GM12878 (cell line): ENCODE data around the gene DMAP1. TPM values are rescaled to one million over a fixed set of nuclear protein-coding genes. Genes with fewer than 3 reads are reported as not detected.

ENCODE experiments used
- ATAC-seq: fragments of 200-7000 bp; cut with Tn5 transposase; 3 replicates; pipeline ENCODE4 v1.9.1; 2020; ENCODE audit warnings: mild to moderate bottlenecking, moderate library complexity
- BruUV-seq: library from RNA; stranded (reverse); fragments of 400-500 nt; replicated peaks from 2 replicates; lab custom pipeline; 2021; lab: Mats Ljungman, UMichigan
- CTCF ChIA-PET: fragments of 300-600 bp; sonication (Branson Sonifier 250); formaldehyde crosslinking; extraction: SDS; loops from one replicate; lab custom pipeline; 2021; ENCODE audit warnings: inconsistent platforms; lab: Yijun Ruan, JAX
- POLR2A ChIA-PET: fragments of 350-600 bp; formaldehyde crosslinking; extraction: SDS; loops from one replicate; lab custom pipeline; 2021; ENCODE audit warnings: inconsistent platforms; lab: Charles Lee
- RAD21 ChIA-PET: fragments of 300-600 bp; sonication (Branson Sonifier 250); formaldehyde crosslinking; loops from one replicate; lab custom pipeline; 2023; ENCODE audit warnings: antibody characterized with exemption; ENCODE audit not compliant: unreplicated experiment; lab: Charles Lee
- SMC1A ChIA-PET: fragments of 300-600 bp; sonication (Branson Sonifier 250); formaldehyde crosslinking; loops from one replicate; lab custom pipeline; 2023; ENCODE audit not compliant: unreplicated experiment, uncharacterized antibody; lab: Charles Lee
- DNase-seq: peaks from one replicate; pipeline ENCODE4 v3.0.0-alpha.2; 2011; ENCODE audit warnings: low read depth, low spot score
- FAIRE-seq: peaks from 3 replicates; lab custom pipeline; 2011; peaks lifted over from hg19 to GRCh38; lab: Jason Lieb, UNC
- H2AFZ ChIP-seq: 2 replicates; pipeline ENCODE4 v1.6.0; 2011; ENCODE audit warnings: low read depth, low read length, control low read depth; ENCODE audit not compliant: control insufficient read depth
- H3K27ac ChIP-seq: 2 replicates; pipeline ENCODE4 v1.5.1; 2011; ENCODE audit warnings: control low read depth; ENCODE audit not compliant: control insufficient read depth, insufficient read depth
- H3K27me3 ChIP-seq, 2 experiments: replicated peaks in 1 of 2; 2 replicates each; pipeline versions ENCODE4 v1.6.0 to v1.6.1; 2011; ENCODE audit warnings: low read length in 1 of 2; ENCODE audit not compliant: control insufficient read depth in 2 of 2, insufficient read depth in 2 of 2
- H3K36me3 ChIP-seq, 2 experiments: 2 replicates each; pipeline ENCODE4 v1.5.1; 2011; ENCODE audit warnings: low read length in 1 of 2; ENCODE audit not compliant: control insufficient read depth in 2 of 2, insufficient read depth in 2 of 2
- H3K4me1 ChIP-seq: 2 replicates; pipeline ENCODE4 v1.6.1; 2011; ENCODE audit warnings: mild to moderate bottlenecking, low read length, moderate library complexity, mixed read lengths; ENCODE audit not compliant: control insufficient read depth, insufficient read depth
- H3K4me2 ChIP-seq: 2 replicates; pipeline ENCODE4 v1.6.0; 2011; ENCODE audit warnings: control low read depth; ENCODE audit not compliant: control insufficient read depth, insufficient read depth
- H3K4me3 ChIP-seq: fragments of 200-600 bp; sonication (generic); 2 replicates; pipeline ENCODE4 v1.5.1; 2016
- H3K79me2 ChIP-seq: 2 replicates; pipeline ENCODE4 v1.6.0; 2011; ENCODE audit warnings: low read length; ENCODE audit not compliant: control insufficient read depth, insufficient read depth
- H3K9ac ChIP-seq: 2 replicates; pipeline ENCODE4 v1.8.0; 2011; ENCODE audit warnings: low read length, control low read depth, mixed read lengths; ENCODE audit not compliant: control insufficient read depth, insufficient read depth
- H3K9me3 ChIP-seq: replicated peaks from 3 replicates; pipeline ENCODE4 v1.5.1; 2011; ENCODE audit warnings: mild to moderate bottlenecking, low read length; ENCODE audit not compliant: control insufficient read depth, insufficient read depth
- H4K20me1 ChIP-seq: 2 replicates; pipeline ENCODE4 v1.6.0; 2011; ENCODE audit not compliant: control insufficient read depth, insufficient read depth
- CREM ChIP-seq: IDR thresholded peaks from 2 replicates; pipeline ENCODE4 v1.6.1; 2014; ENCODE audit warnings: antibody characterized with exemption, low read depth
- EZH2 ChIP-seq: IDR thresholded peaks from 2 replicates; pipeline ENCODE4 v1.6.1; 2012; ENCODE audit warnings: low read depth, mild to moderate bottlenecking, control low read depth, inconsistent platforms, low read length, borderline replicate concordance; ENCODE audit not compliant: control insufficient read depth
- HCFC1 ChIP-seq: fragments of 150-350 bp; IDR thresholded peaks from 2 replicates; pipeline ENCODE4 v1.6.1; 2014; ENCODE audit warnings: low read length
- MTA3 ChIP-seq: IDR thresholded peaks from 2 replicates; pipeline ENCODE4 v1.6.1; 2012; ENCODE audit warnings: low read length, inconsistent platforms, borderline replicate concordance
- RAD21 ChIP-seq: IDR thresholded peaks from 2 replicates; pipeline ENCODE4 v1.6.1; 2011; ENCODE audit warnings: mild to moderate bottlenecking, low read depth, low read length, moderate library complexity; ENCODE audit not compliant: insufficient read depth
- SIN3A ChIP-seq: IDR thresholded peaks from 2 replicates; pipeline ENCODE4 v1.6.1; 2012; ENCODE audit warnings: low read depth, low read length, improper control_type of control experiment
- SUZ12 ChIP-seq: fragments of 200-600 bp; sonication (generic); IDR thresholded peaks from one replicate; pipeline ENCODE4 v1.6.1; 2018; ENCODE audit warnings: antibody characterized with exemption, mild to moderate bottlenecking; ENCODE audit not compliant: unreplicated experiment
- ZSCAN29 ChIP-seq: fragments of 450-650 bp; IDR thresholded peaks from 2 replicates; pipeline ENCODE4 v1.6.1; 2017; ENCODE audit warnings: mild to moderate bottlenecking, moderate library complexity
- WGBS: methylation state at CpG from one replicate; pipeline ENCODE4 v1.1.6; 2016; ENCODE audit warnings: low lambda C conversion rate; ENCODE audit not compliant: insufficient replicate concordance, insufficient coverage; ENCODE audit errors: missing lambda C conversion rate; 5-methylcytosine and 5-hydroxymethylcytosine counted together
- in situ Hi-C: fragments of 300-500 bp; cut with MboI; formaldehyde crosslinking; loops from 9 replicates; pipeline ENCODE4 v1.14.3; 2018; ENCODE audit warnings: mixed read lengths
- intact Hi-C: fragments of 100-400 bp; cut with micrococcal nuclease; formaldehyde crosslinking; loops from one replicate; pipeline ENCODE4 v1.14.2; 2022; ENCODE audit not compliant: unreplicated experiment
- polyA plus RNA-seq, 11 experiments: library from polyadenylated mRNA; depleted of rRNA in 4 of 11; unstranded in 6 of 11; stranded (reverse) in 5 of 11; fragments of >200 nt; fragmentation: Nextera tagmentation in 4 of 11; fragmentation: Illumina TruSeq in 1 of 11; extraction: Ambion mirVana in 4 of 11; extraction: Trizol in 1 of 11; gene quantifications; 1 replicate in 1 of 11; 2 replicates in 10 of 11; pipeline versions ENCODE4 v1.2.1 to v1.2.3, GENCODE V29; 2011 to 2016; ENCODE audit warnings: inconsistent platforms in 2 of 11, missing spikeins in 2 of 11, low read depth in 1 of 11
- total RNA-seq, 4 experiments: library from RNA; depleted of rRNA in 3 of 4; stranded (reverse); fragments of >200 nt in 3 of 4; fragmentation: Illumina TruSeq in 1 of 4; extraction: Trizol in 1 of 4; gene quantifications; 2 replicates each; pipeline versions ENCODE4 v1.2.1 to v1.2.3, GENCODE V29; 2013 to 2021
- TF ChIP-seq, protein P1 (sequence below): fragments of 450-650 bp; IDR thresholded peaks from 2 replicates; pipeline ENCODE4 v1.6.1; 2016; ENCODE audit warnings: mild to moderate bottlenecking
- TF ChIP-seq, protein P2 (sequence below): fragments of 450-650 bp; IDR thresholded peaks from 2 replicates; pipeline ENCODE4 v1.6.1; 2016; ENCODE audit warnings: mild to moderate bottlenecking, moderate library complexity, borderline replicate concordance

DMAP1 gene
- total and polyA plus RNA-seq, 10 of the 15 experiments (the other 5 are each of a cell fraction or from before 2014, with no cell fraction given) = 1.9 to 59.1 (median 37.7) TPM

DNA sequence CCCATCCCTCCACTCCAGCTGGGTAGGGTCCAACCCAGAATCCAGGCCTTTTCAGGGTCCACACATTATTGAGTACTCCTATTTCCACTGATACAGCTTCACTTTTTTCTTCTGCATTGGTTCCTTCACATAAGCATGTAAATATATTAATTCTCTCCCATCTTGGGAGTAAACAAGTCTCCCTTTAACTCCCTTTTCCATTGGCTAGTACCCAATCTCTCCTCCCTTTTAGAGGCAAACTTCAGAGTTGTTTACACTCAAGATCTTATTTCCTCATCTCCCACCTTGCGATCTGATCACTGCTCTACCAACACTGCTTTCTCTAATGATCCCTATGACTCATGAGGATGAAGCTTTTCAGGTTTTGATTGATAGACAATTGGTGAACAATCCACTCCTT is 20.3 kb downstream of the DMAP1 start:
- ChIA-PET CTCF (interaction anchor here (1.7 kb wide), 2 partner anchors 15 to 21 kb away, joined by 4 to 7 read pairs; partner anchors contain the start of gene DMAP1), SMC1A (no interaction called here), POLR2A (no interaction called here), RAD21 (no interaction called here)
- DNase-seq (no peak), ATAC-seq (no peak), FAIRE-seq (no peak)
- no peaks in the 10 kb centered on the region for H3K9me3 ChIP-seq
- H4K20me1 ChIP-seq = no peaks in the 10 kb centered on the region
- no peak overlapping the region for H3K27ac ChIP-seq
- in situ Hi-C loops = no loop called here
- no peak for TF ChIP-seq SIN3A
- no peak for TF ChIP-seq ZSCAN29
- TF ChIP-seq RAD21 = no peak
- TF ChIP-seq, protein P1, sequence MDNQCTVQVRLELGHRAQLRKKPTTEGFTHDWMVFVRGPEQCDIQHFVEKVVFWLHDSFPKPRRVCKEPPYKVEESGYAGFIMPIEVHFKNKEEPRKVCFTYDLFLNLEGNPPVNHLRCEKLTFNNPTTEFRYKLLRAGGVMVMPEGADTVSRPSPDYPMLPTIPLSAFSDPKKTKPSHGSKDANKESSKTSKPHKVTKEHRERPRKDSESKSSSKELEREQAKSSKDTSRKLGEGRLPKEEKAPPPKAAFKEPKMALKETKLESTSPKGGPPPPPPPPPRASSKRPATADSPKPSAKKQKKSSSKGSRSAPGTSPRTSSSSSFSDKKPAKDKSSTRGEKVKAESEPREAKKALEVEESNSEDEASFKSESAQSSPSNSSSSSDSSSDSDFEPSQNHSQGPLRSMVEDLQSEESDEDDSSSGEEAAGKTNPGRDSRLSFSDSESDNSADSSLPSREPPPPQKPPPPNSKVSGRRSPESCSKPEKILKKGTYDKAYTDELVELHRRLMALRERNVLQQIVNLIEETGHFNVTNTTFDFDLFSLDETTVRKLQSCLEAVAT = no peak
- TF ChIP-seq, protein P2, sequence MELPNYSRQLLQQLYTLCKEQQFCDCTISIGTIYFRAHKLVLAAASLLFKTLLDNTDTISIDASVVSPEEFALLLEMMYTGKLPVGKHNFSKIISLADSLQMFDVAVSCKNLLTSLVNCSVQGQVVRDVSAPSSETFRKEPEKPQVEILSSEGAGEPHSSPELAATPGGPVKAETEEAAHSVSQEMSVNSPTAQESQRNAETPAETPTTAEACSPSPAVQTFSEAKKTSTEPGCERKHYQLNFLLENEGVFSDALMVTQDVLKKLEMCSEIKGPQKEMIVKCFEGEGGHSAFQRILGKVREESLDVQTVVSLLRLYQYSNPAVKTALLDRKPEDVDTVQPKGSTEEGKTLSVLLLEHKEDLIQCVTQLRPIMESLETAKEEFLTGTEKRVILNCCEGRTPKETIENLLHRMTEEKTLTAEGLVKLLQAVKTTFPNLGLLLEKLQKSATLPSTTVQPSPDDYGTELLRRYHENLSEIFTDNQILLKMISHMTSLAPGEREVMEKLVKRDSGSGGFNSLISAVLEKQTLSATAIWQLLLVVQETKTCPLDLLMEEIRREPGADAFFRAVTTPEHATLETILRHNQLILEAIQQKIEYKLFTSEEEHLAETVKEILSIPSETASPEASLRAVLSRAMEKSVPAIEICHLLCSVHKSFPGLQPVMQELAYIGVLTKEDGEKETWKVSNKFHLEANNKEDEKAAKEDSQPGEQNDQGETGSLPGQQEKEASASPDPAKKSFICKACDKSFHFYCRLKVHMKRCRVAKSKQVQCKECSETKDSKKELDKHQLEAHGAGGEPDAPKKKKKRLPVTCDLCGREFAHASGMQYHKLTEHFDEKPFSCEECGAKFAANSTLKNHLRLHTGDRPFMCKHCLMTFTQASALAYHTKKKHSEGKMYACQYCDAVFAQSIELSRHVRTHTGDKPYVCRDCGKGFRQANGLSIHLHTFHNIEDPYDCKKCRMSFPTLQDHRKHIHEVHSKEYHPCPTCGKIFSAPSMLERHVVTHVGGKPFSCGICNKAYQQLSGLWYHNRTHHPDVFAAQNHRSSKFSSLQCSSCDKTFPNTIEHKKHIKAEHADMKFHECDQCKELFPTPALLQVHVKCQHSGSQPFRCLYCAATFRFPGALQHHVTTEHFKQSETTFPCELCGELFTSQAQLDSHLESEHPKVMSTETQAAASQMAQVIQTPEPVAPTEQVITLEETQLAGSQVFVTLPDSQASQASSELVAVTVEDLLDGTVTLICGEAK = no peak
- TF ChIP-seq SUZ12 = no peak
- no peak for TF ChIP-seq EZH2
- TF ChIP-seq MTA3 = no peak
- no peak for TF ChIP-seq CREM
- no peak for TF ChIP-seq HCFC1
- no peak overlapping the region for H3K4me3 ChIP-seq
- H3K4me1 ChIP-seq = no peaks in the 10 kb centered on the region
- no peaks in the 10 kb centered on the region for H3K27me3 ChIP-seq
- H3K79me2 ChIP-seq = no peaks in the 10 kb centered on the region
- peaks cover 0 to 5% of the 10 kb centered on the region in 2 experiments; a peak in 1 of 4 replicates for H3K36me3 ChIP-seq
- intact Hi-C loops = no loop called here
- 100% methylated on average over 1 of the region's 1 CpG for WGBS
- no peak overlapping the region for H3K9ac ChIP-seq
- no peak overlapping the region for H3K4me2 ChIP-seq
- no peak overlapping the region for H2AFZ ChIP-seq
- BruUV-seq = no TSS peak
